Calu3 (cell line): ENCODE measurements around the gene MYH10. TPM values are rescaled to one million over a fixed set of nuclear protein-coding genes. Genes with fewer than 3 reads are reported as not detected.

Experiments
- BruUV-seq: library from RNA; stranded (reverse); fragments of 400-500 nt; replicated peaks from 2 replicates; lab custom pipeline; 2021; lab: Mats Ljungman, UMichigan
- CTCF ChIA-PET: fragments of 300-600 bp; sonication (Branson Sonifier 250); formaldehyde crosslinking; loops from one replicate; lab custom pipeline; 2022; ENCODE audit warnings: antibody characterized with exemption; lab: Charles Lee
- DNase-seq: peaks from one replicate; pipeline ENCODE4 v3.0.0; 2022
- H3K27ac Mint-ChIP-seq: one replicate; pipeline ENCODE4 v1.8.0; 2022; ENCODE audit warnings: mixed read lengths; ENCODE audit not compliant: unreplicated experiment
- H3K27me3 Mint-ChIP-seq: one replicate; pipeline ENCODE4 v1.8.0; 2022; ENCODE audit warnings: mixed read lengths; ENCODE audit not compliant: unreplicated experiment
- H3K36me3 Mint-ChIP-seq: one replicate; pipeline ENCODE4 v1.8.0; 2022; ENCODE audit warnings: mild to moderate bottlenecking, moderate library complexity, mixed read lengths; ENCODE audit not compliant: insufficient read depth, unreplicated experiment
- H3K4me1 Mint-ChIP-seq: one replicate; pipeline ENCODE4 v1.8.0; 2022; ENCODE audit warnings: mild to moderate bottlenecking, low read depth, mixed read lengths; ENCODE audit not compliant: unreplicated experiment
- H3K4me3 Mint-ChIP-seq: one replicate; pipeline ENCODE4 v1.8.0; 2022; ENCODE audit warnings: mild to moderate bottlenecking, low read depth, moderate library complexity, mixed read lengths; ENCODE audit not compliant: unreplicated experiment
- H3K9me3 Mint-ChIP-seq: one replicate; pipeline ENCODE4 v1.8.0; 2022; ENCODE audit warnings: low read depth, mixed read lengths; ENCODE audit not compliant: unreplicated experiment
- CTCF ChIP-seq: fragments of 200-600 bp; IDR thresholded peaks from one replicate; pipeline ENCODE4 v1.8.0; 2022; ENCODE audit warnings: antibody characterized with exemption; ENCODE audit not compliant: unreplicated experiment
- intact Hi-C: fragments of 100-400 bp; cut with micrococcal nuclease; formaldehyde crosslinking; loops from one replicate; pipeline ENCODE4 v1.10.0; 2022; ENCODE audit not compliant: unreplicated experiment
- total RNA-seq: library from RNA; stranded (reverse); gene quantifications from 2 replicates; pipeline ENCODE4 v1.2.3, GENCODE V29; 2022

Gene MYH10
- total RNA-seq, 1 experiment from 2014 or later, result 37.0 TPM

- no peak overlapping the region for H3K4me3 Mint-ChIP-seq
- CTCF ChIA-PET, result no interaction called here
- H3K4me1 Mint-ChIP-seq, result no peaks in the 10 kb centered on the region
- H3K27me3 Mint-ChIP-seq, result no peaks in the 10 kb centered on the region
- H3K27ac Mint-ChIP-seq, result no peak overlapping the region
- no peak for DNase-seq
- intact Hi-C loops, result no loop called here
- H3K36me3 Mint-ChIP-seq, result peaks cover 15% of the 10 kb centered on the region
- no peak for TF ChIP-seq CTCF
- H3K9me3 Mint-ChIP-seq, result no peaks in the 10 kb centered on the region
- BruUV-seq, result no TSS peak
Observed at GRCh38 chr17:8503368-8503767, 127.2 kb downstream of the MYH10 start.

GRCh38 chr17:8502126-8502525 is 128.4 kb downstream of the MYH10 start:
- no peak for TF ChIP-seq CTCF
- intact Hi-C loops, result no loop called here
- CTCF ChIA-PET, result no interaction called here
- H3K9me3 Mint-ChIP-seq, result no peaks in the 10 kb centered on the region
- no peak overlapping the region for H3K4me3 Mint-ChIP-seq
- H3K27ac Mint-ChIP-seq, result no peak overlapping the region
- H3K4me1 Mint-ChIP-seq, result no peaks in the 10 kb centered on the region
- DNase-seq, result no peak
- H3K36me3 Mint-ChIP-seq, result peaks cover 15% of the 10 kb centered on the region
- no TSS peak for BruUV-seq
- no peaks in the 10 kb centered on the region for H3K27me3 Mint-ChIP-seq

GRCh38 chr17:8500609-8501008 is 129.9 kb downstream of the MYH10 start:
- peaks cover 9% of the 10 kb centered on the region for H3K36me3 Mint-ChIP-seq
- CTCF ChIA-PET, result no interaction called here
- H3K4me1 Mint-ChIP-seq, result no peaks in the 10 kb centered on the region

GRCh38 chr17:8499614-8500013 is 130.9 kb downstream of the MYH10 start:
- Mint-ChIP-seq H3K9me3 (no peaks in the 10 kb centered on the region), H3K36me3 (peaks cover 9% of the 10 kb centered on the region), H3K27me3 (no peaks in the 10 kb centered on the region), H3K4me3 (no peak overlapping the region), H3K27ac (no peak overlapping the region), H3K4me1 (no peaks in the 10 kb centered on the region)
- BruUV-seq, result no TSS peak
- no peak for TF ChIP-seq CTCF
- no peak for DNase-seq
- intact Hi-C loops, result no loop called here
- CTCF ChIA-PET, result no interaction called here

More at GRCh38 chr17:8500609-8501008, 129.9 kb downstream of the MYH10 start:
- Mint-ChIP-seq H3K9me3 (no peaks in the 10 kb centered on the region), H3K4me3 (no peak overlapping the region), H3K27me3 (no peaks in the 10 kb centered on the region), H3K27ac (no peak overlapping the region)
- no peak for TF ChIP-seq CTCF
- no TSS peak for BruUV-seq
- intact Hi-C loops, result no loop called here
- no peak for DNase-seq
